Measurements from ENCODE around the gene RYR2.

Gene RYR2

GRCh38 chr1:237287876-237288521 lies 246.0 kb downstream of the RYR2 start:
- TF ChIP-seq GATA2 (IDR thresholded peaks at IDR 0.05; ENCODE audit: low read depth, low read length) (no peak), GATA3 (IDR thresholded peaks at IDR 0.05; ENCODE audit: low read depth, low read length) (no peak)

DNA sequence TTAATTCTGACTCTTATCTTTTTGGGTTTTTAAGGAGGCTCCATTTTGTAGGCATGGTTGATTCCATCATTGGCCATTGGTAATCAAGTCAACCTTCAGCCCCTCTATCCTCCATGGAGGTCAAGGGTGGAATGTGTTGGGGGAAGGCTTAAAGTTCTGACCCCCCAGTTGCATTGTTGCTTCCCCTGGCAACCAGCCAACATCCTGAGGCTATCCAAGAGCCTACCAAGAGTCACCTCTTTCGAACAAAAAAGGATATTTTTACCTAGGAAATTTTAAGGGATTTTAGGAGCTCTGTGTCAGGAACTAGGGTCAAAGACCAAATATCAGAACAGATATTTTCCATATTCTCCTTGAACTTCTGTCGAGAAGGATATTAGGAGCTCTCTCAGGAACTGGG lies 251.8 kb downstream of the RYR2 start:
- TF ChIP-seq GATA3 (IDR thresholded peaks at IDR 0.05; ENCODE audit: low read depth, low read length) (no peak), GATA2 (IDR thresholded peaks at IDR 0.05; ENCODE audit: low read depth, low read length) (no peak)

GRCh38 chr1:237296861-237297260 lies 254.9 kb downstream of the RYR2 start:
- no peak for TF ChIP-seq GATA2 (IDR thresholded peaks at IDR 0.05; ENCODE audit: low read depth, low read length)
- no peak for TF ChIP-seq GATA3 (IDR thresholded peaks at IDR 0.05; ENCODE audit: low read depth, low read length)

DNA sequence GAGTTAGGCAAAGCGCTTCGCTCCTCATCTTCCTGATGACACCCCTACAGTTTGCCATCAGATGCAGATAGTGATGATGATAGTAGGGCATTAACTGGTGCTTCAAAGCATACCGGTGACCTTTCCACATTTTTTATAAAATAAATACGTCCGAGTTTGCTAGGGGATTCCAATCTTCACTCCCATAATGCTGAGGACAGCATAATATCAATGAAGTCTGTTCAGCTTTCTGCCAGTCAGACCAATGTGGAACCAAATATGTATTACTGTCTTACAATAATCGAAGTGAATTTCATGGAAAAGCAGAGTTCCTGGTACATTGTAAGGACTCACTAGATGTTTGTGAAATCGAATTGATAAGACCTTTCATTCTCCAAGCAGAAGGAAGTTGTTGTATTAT lies 258.7 kb downstream of the RYR2 start:
- no peak for TF ChIP-seq GATA3 (IDR thresholded peaks at IDR 0.05; ENCODE audit: low read depth, low read length)
- no peak for TF ChIP-seq GATA2 (IDR thresholded peaks at IDR 0.05; ENCODE audit: low read depth, low read length)

DNA sequence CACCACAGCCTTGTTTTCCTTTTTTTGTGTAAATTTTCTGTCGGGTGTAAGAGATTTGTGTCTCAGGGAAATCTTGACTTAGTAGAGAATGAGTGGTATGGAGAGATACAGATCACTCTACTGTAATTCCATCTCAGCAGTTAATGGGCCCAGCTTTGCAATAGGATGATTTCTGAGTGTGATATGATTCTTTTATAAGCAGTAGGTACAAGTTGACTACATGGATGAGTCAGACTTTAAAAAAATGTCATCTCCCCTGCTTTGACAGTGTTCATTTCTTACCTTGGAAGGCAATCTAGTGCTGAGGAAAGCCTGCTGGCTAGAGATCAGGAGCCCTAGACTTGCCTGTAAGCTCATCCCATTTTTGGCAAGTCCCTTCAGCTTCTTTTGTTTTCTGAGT lies 261.9 kb downstream of the RYR2 start:
- TF ChIP-seq GATA3 (IDR thresholded peaks at IDR 0.05; ENCODE audit: low read depth, low read length) (peak; percentile 62; the same call in 1 of the 2 replicates), GATA2 (IDR thresholded peaks at IDR 0.05; ENCODE audit: low read depth, low read length) (peak; percentile 50; the same call in 1 of the 2 replicates)

DNA sequence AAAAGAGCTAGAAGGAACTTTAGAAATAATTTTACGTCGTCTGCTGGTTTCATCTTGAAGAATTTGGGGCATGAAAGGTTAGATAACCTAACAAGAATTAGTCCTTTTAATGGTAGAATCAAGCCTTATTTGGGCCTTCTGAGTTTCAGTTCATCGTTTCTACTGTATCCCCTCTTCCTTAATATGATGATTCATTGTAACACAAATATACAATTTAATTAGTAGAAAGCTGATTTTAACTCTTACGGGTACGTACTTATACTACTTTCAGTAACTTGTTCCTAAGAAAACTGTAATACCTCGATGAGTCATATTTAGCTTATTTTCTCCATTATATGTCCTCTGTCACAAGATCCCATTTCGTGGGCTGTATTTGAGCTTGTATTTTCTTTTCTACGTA lies 264.7 kb downstream of the RYR2 start:
- TF ChIP-seq GATA2 (IDR thresholded peaks at IDR 0.05; ENCODE audit: low read depth, low read length) = no peak
- TF ChIP-seq GATA3 (IDR thresholded peaks at IDR 0.05; ENCODE audit: low read depth, low read length) = no peak

- no peak for TF ChIP-seq GATA3 (IDR thresholded peaks at IDR 0.05; ENCODE audit: low read depth, low read length)
- no peak for TF ChIP-seq GATA2 (IDR thresholded peaks at IDR 0.05; ENCODE audit: low read depth, low read length)
Measured at GRCh38 chr1:237309595-237310118, 267.7 kb downstream of the RYR2 start.

GRCh38 chr1:237316352-237316751 lies 274.4 kb downstream of the RYR2 start:
- TF ChIP-seq GATA2 (IDR thresholded peaks at IDR 0.05; ENCODE audit: low read depth, low read length) = no peak
- TF ChIP-seq GATA3 (IDR thresholded peaks at IDR 0.05; ENCODE audit: low read depth, low read length) = no peak

- no peak for TF ChIP-seq GATA2 (IDR thresholded peaks at IDR 0.05; ENCODE audit: low read depth, low read length)
- TF ChIP-seq GATA3 (IDR thresholded peaks at IDR 0.05; ENCODE audit: low read depth, low read length) = no peak
Measured at GRCh38 chr1:237318748-237319147, 276.8 kb downstream of the RYR2 start.

GRCh38 chr1:237320890-237321289 lies 278.9 kb downstream of the RYR2 start:
- TF ChIP-seq GATA2 (IDR thresholded peaks at IDR 0.05; ENCODE audit: low read depth, low read length) = no peak
- TF ChIP-seq GATA3 (IDR thresholded peaks at IDR 0.05; ENCODE audit: low read depth, low read length) = no peak

GRCh38 chr1:237324226-237324625 lies 282.2 kb downstream of the RYR2 start:
- TF ChIP-seq GATA2 (IDR thresholded peaks at IDR 0.05; ENCODE audit: low read depth, low read length) (no peak), GATA3 (IDR thresholded peaks at IDR 0.05; ENCODE audit: low read depth, low read length) (no peak)

DNA sequence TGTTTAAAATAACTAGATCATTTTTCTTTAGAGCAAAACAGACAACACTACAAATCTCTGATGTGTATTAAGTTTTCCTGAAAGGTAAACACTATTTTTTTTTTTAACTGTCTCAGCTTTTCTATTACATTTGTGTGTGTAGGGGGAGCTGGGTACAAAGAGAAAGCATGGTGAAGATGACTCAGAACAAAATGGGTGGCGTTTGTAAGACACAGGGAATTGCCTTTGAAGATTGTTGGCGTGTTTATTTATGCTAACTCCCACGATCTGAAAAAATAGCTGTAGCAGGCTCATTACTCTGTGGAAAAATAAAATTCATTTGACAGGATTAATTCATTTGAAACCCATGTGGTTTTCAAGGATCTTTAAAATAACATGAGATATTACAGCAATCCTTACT lies 285.1 kb downstream of the RYR2 start:
- TF ChIP-seq GATA3 (IDR thresholded peaks at IDR 0.05; ENCODE audit: low read depth, low read length) (no peak), GATA2 (IDR thresholded peaks at IDR 0.05; ENCODE audit: low read depth, low read length) (no peak)

GRCh38 chr1:237340892-237341291 lies 298.9 kb downstream of the RYR2 start:
- no peak for TF ChIP-seq GATA3 (IDR thresholded peaks at IDR 0.05; ENCODE audit: low read depth, low read length)
- no peak for TF ChIP-seq GATA2 (IDR thresholded peaks at IDR 0.05; ENCODE audit: low read depth, low read length)

- TF ChIP-seq GATA3 (IDR thresholded peaks at IDR 0.05; ENCODE audit: low read depth, low read length) (no peak), GATA2 (IDR thresholded peaks at IDR 0.05; ENCODE audit: low read depth, low read length) (no peak)
Measured at GRCh38 chr1:237341391-237341790, 299.4 kb downstream of the RYR2 start.

DNA sequence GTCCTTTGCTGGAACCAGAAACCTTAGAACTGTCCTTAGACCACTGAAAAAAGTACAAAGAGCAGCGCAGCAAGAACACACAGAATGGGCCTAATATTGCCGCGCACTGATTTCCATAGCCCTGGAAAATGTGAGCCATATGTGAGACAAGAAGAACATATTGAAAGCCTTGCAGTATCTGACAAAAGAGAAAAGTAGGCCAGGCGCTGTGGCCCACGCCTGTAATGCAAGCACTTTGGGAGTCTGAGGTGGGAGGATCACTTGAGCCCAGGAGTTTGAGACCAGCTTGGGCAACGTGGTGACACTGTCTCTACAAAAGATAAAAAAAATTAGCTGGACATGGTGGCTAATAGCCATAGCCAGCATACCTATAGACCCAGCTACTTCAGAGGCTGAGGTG lies 300.7 kb downstream of the RYR2 start:
- TF ChIP-seq GATA3 (IDR thresholded peaks at IDR 0.05; ENCODE audit: low read depth, low read length) = no peak
- no peak for TF ChIP-seq GATA2 (IDR thresholded peaks at IDR 0.05; ENCODE audit: low read depth, low read length)

Data from SH-SY5Y (cell line).